Activated CD4-positive, alpha-beta T cell treated with anti-CD3 and anti-CD28 coated beads, Interleukin-2, amount 50 U/mL, for 24 hours (primary cell): ENCODE measurements around the gene HES5.

Source experiments
- DNase-seq, 2 donors: peaks; one replicate each; pipeline ENCODE4 v3.0.0-alpha.2; 2020; ENCODE audit warnings: low read depth in 1 of 2, low spot score in 1 of 2

Gene HES5

GRCh38 chr1:2501820-2502119 lies 28.3 kb downstream of the HES5 start:
- DNase-seq: no peak

- DNase-seq: no peak
These were observed 28.8 kb downstream of the HES5 start for GRCh38 chr1:2501041-2501819.

- DNase-seq: no peak
These were observed 30.0 kb downstream of the HES5 start for GRCh38 chr1:2499986-2500596.

- no peak for DNase-seq
These were observed 30.8 kb downstream of the HES5 start for GRCh38 chr1:2499260-2499659.

- DNase-seq: no peak
These were observed 31.4 kb downstream of the HES5 start for GRCh38 chr1:2498648-2499047.

DNA sequence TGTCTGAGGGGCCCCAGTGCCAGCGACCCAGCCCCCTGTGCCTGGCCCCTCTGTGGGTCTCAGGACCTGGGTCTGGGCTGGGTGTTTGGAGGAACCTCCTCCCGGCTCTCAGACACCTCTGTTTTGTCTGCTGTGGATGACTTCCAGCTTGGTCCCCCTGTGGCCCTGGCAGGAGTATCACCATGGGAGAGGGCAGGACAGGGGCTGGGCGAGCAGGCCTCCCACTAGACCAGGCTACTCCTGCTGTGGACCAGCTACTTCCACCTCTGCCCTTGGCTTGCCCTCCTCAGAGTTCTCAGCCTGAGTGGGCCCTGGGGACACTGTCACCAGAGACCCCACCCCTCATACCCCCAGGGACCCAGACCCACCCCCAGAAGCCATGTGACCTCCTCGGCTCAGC lies 32.2 kb downstream of the HES5 start:
- no peak for DNase-seq

- DNase-seq: no peak
These were observed 33.3 kb downstream of the HES5 start for GRCh38 chr1:2496746-2497145.

GRCh38 chr1:2496087-2496622 lies 33.9 kb downstream of the HES5 start:
- no peak for DNase-seq

DNA sequence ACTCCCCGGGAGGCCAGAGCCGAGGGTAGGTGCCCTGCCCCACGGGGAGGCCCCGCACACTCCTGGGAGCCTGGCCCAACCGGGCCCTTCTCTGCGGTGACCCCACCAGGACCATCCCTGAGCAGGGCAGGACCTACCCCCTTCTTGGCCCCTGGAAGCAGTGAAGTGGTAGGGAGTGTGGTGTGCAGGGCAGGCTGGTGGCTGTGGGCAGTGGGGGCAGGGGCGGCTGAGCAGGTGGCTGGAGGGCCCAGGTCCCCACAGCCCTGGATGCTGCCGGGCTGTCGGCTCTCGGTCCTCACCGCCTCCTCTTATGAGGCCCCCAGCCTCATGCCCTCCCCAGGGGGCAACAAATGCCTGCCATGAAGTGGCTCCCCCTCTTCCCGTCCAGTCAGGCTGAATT lies 34.5 kb downstream of the HES5 start:
- DNase-seq: no peak

DNA sequence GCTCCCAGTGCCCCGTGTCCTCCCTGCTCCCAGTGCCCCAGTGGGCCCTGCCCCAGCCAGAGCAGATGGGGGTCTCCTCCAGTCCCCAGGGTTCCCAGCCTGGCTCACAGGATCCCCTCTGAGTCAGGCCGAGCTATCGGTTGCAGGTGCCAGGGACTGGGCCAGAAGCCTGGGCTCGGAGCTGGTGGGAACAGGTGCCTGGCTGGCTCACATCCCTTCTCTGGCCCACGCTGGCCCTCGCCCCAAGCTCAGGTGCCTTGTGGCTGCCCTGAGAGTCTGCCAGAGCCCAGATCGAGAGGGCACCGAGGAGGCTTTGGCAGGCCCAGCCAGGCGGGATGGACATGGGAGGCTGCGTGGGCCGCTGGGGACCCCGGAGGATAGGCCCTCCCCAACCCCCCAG lies 35.0 kb downstream of the HES5 start:
- no peak for DNase-seq

- no peak for DNase-seq
These were observed 35.8 kb downstream of the HES5 start for GRCh38 chr1:2494323-2494693.

DNA sequence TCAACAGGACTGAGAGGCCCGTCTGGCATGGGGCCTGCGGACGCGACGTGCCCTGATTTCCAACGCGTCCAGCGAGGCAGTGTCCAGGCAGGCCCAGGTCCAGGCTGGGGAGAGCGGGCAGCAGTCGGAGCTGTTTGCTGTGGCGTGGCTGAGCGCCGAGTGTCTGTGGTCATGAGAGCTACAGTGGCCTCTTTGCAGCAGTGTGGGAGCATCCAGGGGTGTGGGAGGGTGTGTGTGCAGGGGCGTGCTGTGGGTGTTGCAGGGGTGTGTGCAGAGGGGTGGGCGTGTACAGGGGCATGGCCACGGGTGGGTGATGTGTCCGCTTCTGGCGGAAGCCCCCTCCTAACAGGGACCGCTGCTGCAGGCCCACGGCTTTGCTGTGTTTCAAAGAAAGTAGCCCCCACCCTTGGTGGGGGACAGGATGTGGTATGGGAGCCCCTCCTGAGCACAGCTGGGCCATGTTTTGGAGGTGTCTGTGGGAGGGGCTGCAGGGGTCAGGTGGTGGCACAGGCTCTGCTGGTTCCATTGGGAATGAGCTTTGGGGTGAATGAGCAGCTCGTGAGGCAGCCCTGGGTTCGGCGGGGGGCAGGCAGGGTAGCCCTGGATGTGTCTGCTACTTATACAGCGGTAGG lies 36.3 kb downstream of the HES5 start:
- no peak for DNase-seq

- no peak for DNase-seq
These were observed 36.8 kb downstream of the HES5 start for GRCh38 chr1:2493218-2493617.

DNA sequence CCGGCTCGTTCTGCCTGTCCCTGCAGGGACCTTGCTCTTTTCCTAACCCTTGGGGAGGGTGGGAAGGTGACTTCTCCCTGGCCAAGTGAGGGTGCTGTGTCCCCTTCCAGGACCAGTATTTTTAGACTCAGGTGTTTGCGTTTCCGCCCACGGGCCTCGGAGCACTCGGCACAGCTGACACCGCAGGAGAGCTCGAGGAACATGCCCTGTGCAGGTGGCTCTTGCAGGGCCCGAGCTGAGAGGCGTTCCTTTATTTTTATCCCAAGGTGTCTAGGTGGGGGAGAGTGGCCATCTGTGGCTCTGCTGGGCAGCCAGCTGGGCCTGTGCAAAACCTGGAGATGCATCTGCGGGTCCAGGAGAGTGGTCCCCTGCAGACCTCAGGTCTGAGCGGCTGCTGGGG lies 38.0 kb downstream of the HES5 start:
- DNase-seq: no peak

GRCh38 chr1:2489615-2490014 lies 40.4 kb downstream of the HES5 start:
- no peak for DNase-seq

GRCh38 chr1:2488688-2489087 lies 41.4 kb downstream of the HES5 start:
- no peak for DNase-seq

GRCh38 chr1:2486558-2486957 lies 43.5 kb downstream of the HES5 start:
- no peak for DNase-seq

DNA sequence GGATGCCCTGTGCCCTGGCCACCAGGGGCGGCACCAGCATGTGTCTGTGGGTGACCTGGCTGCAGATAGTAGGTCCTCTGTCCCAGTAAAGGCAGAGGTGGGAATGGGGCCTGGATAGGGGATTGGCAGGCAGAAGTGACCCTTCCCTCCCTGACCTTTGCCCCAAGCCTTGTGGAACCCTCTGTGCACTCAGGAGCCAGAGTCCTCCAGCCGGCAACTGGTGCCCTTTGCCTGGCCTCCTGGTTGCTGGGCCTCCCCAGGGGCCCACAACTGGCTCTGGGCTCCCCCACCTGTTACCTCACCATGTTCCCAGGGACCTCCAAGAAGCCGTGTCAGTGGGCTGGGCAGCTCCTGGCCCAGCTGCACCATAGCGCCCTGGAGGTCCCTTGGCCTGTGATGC lies 44.0 kb downstream of the HES5 start:
- no peak for DNase-seq

GRCh38 chr1:2483970-2484369 lies 46.1 kb downstream of the HES5 start:
- no peak for DNase-seq

DNA sequence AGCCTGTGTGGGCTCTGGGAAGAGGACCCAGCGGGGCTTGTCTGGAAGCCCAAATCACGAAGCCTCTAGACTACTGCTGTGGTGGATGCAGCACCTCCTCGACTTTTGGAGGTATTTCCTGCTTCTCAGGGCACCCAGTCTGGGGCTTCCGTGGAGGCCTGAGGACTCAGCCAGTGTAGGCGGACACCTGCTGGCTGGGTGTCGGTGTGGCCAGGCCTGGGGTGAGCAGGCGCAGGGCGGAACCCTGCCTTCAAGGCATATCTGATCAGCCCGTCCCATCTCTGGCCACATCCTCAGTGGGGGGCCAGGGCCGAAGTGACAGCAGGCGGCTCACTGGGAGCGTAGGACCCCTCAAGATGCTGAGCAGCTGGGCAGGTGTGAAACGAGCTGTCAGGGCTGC lies 47.0 kb downstream of the HES5 start:
- no peak for DNase-seq

DNA sequence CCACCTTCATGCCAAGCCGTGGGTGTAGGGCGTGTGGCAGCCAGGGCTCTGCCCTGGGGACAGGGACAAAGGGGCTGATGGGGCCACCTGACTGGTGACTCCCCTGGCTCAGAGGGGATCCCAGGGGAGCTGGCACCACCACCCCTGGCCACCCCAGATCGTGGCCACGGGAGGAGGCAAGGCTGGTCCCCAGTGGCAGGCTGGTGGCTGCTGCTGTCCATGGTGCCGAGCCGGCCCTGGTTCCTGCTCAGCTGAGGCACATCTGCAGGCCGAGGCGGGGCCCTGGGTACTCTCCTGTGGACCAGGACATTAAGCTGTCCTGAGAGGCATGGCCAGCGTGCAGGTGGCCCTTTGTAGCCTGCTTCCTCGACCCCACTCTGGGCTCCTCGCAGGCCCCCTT lies 47.5 kb downstream of the HES5 start:
- DNase-seq: no peak

GRCh38 chr1:2481885-2482284 lies 48.2 kb downstream of the HES5 start:
- no peak for DNase-seq

DNA sequence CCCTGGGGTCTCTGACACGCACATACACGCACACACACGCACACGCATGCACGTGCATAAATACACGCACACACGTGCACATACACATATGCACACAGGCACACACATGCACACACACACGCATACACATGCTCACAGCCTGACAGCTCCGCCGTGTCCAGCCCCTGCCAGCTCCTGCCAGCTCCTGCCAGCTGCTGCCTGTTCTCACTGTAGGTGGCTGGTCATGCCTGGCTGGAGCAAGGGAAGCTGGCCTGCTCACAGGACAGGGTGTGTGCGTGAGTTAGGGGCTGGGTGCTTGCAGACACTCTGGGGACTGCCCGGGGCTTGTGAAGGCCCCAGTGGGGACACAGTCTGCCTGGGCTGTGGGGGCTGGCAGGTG lies 49.1 kb downstream of the HES5 start:
- no peak for DNase-seq
